Raji (cell line): ENCODE data around the gene WNT11.

Experiments
- POLR2A ChIP-seq: IDR thresholded peaks from 2 replicates; pipeline ENCODE4 v1.6.1; 2011; ENCODE audit warnings: low read depth, low read length, control low read depth; ENCODE audit not compliant: insufficient read depth

WNT11 gene

DNA sequence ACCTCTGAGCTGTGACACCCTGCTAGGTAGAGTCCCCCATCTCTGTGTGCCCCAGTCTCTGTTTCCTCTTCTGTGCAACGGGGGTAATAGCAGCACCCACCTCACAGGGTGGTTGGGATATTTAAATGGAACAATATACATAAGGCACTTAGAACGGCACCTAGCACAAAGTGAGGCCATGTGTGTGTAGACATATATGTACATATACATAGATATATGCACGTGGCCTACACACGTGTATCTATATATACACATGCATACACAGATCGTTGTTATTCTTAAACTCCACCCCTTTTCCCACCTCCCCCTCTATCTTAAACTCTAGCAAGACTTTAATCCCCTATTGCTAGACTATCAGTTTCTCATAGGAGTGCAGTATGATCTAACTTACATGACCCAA, 2.4 kb downstream of the WNT11 start:
- no peak for TF ChIP-seq POLR2A

DNA sequence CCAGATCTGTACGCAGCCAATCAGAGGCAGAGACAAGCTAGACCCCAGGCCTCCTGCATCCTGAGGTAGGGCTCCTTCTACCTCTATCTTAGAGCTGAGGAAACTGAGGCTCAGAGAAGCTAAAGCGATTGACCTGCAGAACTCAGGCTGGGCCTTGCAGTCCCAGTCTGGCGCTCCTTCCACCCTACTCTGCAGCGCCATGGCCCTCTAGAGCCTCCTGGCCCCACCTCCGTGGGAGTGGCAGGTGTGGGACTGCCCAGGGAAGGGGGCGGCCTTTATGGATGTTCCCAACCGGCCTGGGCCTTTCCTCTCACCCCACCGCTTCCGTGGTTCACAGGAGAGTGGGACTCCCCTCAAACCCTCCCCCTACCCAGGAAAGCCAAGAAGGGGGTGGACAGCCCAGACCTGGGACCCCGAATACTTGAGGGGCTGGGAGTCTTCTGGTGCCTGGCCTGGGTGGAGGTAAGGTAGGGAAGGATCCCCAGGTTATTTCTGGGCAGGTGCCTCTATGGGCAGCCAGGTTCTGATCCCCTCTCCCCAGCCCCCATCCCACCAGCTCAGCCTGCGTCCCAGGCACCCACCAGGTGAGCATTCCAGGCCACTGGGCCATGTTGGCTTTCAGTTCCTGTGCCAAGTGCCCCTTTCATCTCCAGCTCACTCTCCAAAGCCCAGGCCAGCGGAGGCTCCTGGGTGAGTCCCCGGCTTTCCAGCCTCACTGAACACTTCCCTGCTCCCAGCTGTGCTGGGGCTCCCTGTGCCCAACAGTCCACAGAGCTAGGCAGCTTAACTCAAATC, 3.0 kb downstream of the WNT11 start:
- TF ChIP-seq POLR2A, result no peak

DNA sequence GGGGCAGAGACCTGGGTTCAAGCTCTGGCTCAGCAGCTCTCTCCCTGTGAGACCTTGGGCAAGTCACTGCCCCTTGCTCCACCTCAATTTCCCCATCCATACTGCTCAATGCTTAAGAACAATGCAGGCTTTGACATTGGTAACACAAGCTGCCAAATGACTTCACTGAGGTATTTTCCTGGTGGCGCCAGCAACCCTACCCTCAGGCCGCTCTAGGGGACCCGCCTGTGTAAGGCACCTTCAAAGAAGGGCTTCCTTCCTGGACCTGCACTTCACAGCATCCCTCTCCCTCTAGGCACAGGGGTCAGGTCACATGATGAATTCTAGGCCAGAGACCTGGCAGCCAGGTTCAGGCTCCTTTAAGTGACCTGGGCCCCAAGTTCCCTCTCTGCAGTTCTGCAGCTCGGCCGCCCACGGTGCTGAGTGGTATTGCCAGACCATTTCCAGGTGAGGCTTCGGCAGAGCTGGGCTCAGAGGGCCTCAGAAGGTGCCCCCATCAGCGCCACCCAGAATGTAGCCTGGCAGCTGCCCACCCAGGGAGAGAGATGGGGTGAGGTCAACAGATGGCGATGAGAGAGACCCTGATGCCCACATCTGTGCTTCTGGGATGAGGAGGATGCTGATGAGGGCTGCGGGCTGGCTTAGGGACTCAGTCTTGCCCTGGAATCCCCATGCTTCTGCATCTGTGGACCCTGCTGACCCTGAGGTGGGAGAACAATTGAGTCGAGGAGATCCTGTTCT, 4.5 kb downstream of the WNT11 start:
- TF ChIP-seq POLR2A, result no peak

DNA sequence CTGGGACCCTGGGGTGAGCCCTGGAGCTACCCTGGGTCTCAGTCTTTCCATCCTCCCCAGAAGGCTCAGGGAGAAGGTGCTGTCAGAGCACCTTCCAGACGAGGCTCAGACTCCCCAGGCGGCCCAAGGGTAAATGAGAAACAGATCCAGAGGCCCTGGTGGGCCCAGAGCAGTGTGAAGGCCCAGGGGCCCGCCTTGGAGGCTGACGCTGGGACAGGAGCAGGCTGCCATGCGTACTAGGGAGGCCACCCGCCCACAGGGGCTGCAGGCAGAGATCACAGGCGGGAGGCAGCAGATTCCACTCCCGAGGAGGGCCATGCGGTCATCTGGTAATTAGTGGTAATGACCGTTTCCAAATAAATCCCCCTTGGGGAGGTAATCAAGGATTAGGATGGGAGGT, 5.2 kb downstream of the WNT11 start:
- TF ChIP-seq POLR2A, result no peak

DNA sequence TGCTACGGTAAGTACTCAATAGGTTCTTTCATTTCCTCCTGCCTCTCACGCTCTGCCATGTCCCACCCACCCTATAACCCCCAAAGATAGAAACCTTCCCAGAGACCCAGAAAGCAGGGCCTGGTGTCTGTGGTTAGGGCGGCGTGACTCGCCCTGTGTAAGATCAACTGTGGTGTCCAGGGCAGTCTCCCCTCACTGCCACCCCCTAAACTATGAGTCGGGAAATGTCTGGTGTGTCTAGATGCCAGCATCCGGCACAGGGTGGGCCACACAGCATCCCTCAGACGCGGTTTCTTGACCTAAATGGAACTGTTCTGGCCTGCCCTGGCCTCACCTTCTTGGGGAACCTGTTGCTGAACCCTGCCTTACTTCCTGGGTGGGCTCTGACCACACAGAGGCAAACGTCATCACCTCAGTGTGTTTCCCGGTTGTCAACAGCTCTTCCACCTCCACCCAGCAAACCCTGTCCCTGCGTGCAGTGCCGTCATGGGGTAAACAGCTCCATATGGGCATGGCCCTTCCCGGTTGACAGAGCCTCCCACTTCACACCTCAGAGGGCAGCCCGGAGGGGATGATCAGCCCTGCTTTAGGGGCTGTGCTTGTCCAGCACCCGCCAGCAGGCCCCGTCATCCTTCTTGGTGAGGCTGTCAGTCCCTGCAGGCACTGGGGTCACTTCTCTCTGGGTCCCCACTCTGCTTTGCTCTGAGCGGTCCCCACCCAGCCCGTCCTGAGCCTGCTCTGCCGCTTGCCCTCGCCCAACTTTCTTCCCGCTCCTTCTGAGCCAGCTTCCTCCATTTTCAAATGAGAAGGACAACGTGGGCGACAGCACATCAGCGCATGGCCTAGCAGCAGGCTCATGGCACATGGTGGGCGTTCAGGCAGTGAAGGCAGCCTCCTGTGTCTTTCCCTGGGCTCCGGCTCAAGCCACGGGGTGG, 6.0 kb downstream of the WNT11 start:
- TF ChIP-seq POLR2A, result no peak

DNA sequence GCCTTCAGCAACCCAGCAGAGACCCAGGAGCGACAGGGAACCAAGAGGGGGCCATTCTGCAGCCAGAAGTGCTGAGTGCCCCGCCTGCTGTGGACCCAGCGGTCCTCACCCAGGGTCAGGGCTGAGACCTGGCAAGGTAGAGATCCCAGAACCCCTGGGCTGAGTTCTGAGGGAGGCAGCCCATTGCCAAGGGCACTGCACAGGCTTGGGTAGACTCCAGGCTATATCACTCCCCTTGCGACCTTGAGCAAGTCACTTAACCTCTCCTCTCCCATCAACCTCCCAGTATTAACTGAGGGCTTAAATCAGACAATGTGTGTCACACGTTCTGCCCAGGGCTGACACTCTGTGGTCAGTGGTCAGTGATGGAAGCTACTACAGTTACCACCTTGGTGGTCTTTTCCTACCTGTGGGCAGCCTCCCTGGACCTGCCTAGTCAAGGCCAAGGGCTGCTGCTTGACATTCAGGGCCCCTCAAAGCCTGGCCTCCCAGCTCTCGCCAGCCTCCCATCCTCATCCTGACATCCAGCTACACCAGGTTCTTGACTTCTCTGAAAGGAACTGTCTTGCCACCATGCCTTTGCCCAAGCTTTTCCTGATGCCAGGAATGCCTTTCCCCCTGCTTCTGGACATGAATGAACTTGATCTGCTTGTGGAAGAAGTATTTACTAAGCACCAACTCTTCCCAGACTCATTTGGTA, 8.2 kb downstream of the WNT11 start:
- no peak for TF ChIP-seq POLR2A

DNA sequence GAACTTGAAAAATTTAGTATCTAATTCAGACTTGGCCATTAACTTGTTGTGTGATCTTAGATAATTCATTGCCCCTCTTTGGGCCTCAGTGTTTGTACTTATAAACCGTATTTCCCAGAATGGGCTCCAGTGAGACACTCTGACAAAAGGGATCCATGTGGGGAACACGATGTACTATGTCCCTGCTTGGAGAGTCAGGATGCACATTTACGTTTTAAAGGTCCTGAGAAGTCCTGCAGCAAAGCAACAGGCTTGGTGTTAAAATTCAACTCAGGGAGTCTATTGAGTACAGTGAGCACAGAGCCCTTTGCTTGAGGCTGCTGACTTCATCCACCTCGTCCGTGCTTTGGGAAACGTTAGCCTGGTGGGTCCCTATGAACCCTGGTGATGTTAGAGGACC, 9.0 kb downstream of the WNT11 start:
- TF ChIP-seq POLR2A, result no peak

DNA sequence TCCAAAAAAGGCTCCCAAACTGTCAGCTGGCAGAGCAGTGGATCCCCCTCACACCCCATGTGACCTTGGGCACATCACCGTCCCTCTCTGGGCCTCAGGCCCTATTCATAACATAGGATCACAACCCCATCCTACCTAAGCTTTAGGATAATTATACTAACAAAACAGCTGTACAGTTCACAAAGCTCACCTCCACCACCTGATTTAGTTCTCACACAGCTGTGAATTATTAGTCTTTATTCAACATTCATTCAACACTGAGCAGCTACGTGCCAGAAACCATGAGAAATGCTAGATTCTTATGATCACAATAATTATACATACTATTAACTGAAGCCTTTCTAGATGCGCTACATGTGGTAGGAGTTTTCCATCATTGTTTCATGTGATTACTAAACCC, 9.5 kb downstream of the WNT11 start:
- TF ChIP-seq POLR2A, result no peak

DNA sequence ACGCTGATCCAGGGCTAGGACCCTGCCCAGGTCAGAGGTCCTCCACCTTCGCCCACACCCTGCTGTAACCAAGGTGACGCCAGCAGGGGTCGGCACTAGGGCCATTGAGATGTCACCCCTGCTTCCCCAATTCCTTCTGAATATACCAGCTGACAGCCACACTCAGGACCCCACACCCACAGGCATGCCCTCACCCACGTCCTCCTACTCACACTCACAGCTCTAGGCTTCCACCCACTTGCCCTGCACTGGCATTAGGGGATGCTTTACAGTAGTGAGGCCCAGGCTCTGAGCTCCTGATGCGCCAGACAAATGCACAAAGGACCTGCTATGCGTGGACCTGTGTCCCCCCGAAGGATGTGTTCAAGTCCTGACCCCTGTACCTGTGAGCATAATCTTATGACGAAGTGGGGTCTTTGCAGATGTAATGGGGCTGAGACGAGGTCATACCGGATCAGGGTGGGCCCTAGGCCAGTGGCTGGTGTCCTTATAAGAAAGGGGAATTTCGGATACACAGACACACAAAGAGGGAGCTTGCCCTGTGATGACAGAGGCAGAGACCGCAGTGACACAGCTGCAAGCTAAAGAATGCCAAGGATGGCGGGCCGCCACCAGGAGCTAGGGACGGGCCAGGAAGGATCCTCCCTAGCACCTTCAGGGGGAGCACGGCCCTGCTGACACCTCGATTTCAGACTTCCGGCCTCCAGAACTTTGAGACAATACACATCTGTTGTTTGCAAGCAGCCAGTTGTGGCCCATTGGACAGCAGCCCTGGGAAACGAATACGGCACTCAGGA, 11.2 kb downstream of the WNT11 start:
- TF ChIP-seq POLR2A, result no peak

DNA sequence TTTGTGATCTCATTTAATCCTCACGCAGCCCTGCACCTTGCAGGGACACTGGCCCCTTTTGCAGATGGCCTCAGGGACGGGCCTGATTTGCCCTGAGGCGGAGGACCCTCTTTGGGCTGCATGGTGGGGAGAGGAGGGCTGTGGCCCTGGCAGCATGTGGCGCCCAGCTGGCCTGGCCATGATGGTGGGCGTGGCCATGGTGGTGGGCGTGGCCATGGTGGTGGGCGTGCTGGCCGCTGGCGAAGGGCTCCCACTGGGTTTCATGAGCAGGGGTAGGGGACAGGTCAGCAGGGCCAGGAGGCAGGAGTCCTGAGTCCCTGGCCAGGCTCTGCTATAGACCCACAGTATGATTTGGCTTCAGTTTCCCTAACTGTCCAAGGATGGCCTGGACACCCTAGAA, 13.1 kb downstream of the WNT11 start:
- no peak for TF ChIP-seq POLR2A

DNA sequence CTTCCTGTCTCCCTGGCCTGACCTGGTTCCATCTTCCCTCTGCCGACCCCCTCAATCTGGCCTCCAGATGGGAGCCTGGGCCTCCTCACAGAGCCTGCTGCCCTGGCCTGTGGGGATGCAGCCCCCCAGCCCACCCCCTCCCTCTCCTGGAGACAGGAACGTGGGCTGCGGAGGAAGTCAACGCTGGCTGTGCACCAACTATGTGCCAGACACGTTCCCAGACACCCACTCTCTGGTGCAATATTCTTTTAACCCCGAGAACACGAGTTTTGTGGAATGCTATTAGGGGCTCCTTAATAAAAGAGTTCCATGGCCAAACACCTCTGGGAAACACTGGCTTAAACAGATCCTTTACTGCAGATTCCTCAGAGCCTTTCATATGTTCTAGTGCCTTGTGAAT, 15.9 kb downstream of the WNT11 start:
- no peak for TF ChIP-seq POLR2A

DNA sequence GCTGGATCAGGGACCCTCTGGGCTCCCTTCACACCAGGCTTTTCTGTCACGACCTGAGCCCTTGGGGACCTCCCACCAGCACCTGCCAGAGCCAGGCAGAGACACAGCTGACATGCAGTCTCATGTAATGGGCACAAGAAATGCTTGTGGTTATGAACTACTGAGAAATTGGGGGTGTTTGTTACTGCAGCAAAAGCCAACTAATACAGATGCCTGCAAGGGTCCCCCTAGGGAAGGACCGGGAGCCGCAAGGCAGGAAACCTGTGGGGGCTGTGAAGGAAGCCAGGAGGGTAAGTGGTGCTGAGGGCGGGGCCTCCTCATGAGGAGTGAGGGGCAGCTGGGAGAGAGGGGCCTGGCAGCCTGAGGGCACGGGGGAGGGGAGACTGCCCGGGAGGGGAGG, 16.6 kb downstream of the WNT11 start:
- TF ChIP-seq POLR2A, result no peak

DNA sequence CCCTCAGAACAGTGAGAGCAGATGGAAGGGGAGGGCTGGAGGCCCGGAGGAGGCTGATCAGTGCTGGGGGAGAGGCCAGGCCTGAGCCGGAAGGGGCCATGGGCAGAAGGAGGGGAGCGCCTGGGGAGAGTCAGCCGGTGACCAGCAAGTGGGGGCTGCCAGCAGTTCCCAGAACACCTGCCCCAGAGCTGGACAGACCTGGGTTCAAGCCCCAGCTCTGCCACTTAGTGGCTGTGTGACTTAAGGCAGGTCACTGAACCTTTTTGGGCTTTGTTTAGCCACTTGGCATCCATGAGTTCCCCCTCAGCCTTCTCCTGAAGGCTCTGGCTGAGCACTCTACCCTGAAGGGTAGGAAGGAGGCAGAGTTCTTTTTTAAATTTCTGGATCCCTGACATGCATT, 17.4 kb downstream of the WNT11 start:
- no peak for TF ChIP-seq POLR2A

DNA sequence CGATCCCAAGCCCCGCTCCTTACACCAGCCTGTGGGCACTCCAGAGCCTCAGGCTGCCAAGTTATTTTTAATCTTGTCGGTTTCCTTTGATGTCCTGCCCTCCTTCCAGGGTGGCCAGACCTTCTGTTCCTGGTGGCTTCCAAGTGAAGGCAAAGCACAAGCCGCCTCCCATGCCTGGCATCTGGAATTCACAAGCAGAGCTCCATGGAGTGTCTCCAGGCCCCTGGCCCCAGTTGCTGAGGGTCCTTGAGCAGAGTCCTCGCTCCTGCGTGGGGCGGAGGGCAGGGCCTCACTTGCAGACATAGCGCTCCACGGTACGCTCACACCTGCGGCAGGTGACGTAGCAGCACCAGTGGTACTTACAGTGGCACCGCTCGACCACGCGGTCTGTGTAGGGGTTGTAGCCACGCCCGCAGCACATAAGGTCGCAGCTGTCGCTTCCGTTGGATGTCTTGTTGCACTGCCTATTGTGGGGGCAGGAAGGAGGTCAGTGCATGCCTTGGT, 19.5 kb downstream of the WNT11 start:
- TF ChIP-seq POLR2A, result no peak

DNA sequence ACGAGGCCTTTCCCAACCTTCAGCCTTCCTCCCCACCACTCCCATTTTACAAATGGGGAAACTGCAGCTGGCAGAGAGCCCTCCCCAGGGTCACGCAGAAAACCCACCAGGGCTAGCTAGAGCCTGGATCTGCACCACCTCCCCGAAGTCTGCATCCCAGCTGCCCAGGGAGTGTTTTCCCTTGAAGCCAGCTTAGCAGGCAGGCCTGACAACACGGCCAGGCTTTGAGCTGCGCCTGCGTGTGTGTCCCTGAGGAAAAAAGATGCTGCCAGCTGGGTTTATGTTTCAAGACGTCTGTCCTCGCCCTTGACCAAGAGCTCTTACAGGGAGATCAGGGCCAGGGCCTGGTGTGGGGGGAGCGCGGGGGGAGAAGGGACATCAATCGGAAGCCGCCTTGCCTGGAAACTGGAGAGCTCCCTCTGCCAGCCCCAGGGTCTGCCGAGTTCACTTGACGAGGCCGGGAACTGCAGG, 20.3 kb downstream of the WNT11 start:
- no peak for TF ChIP-seq POLR2A
